Ovary (tissue), 9 donors: ENCODE measurements around the gene GNB1L. TPM values are rescaled to one million over a fixed set of nuclear protein-coding genes. Genes with fewer than 3 reads are reported as not detected.

ENCODE experiments used
- DNase-seq, 5 donors: peaks; one replicate each; pipeline ENCODE4 v3.0.0-alpha.2; 2019 to 2020
- H3K27ac ChIP-seq, 2 donors: fragments of 200-600 bp; one replicate each; pipeline versions ENCODE4 v1.5.1 to v1.8.0; 2019 to 2022
- H3K27me3 ChIP-seq: fragments of 200-600 bp; one replicate; pipeline ENCODE4 v1.8.0; 2022
- H3K36me3 ChIP-seq: fragments of 200-600 bp; sonication (generic); one replicate; pipeline ENCODE4 v1.5.1; 2019
- H3K4me1 ChIP-seq: one replicate; pipeline ENCODE4 v1.8.1; 2013; ENCODE audit warnings: mild to moderate bottlenecking, moderate library complexity; ENCODE audit not compliant: insufficient read depth
- H3K4me3 ChIP-seq: fragments of 200-600 bp; sonication (generic); one replicate; pipeline ENCODE4 v1.5.1; 2017
- H3K9me3 ChIP-seq, 2 donors: fragments of 200-600 bp in 1 of 2; sonication (generic) in 1 of 2; one replicate each; pipeline versions ENCODE4 v1.5.1 to v1.8.1; 2013 to 2019; ENCODE audit warnings: mild to moderate bottlenecking in 1 of 2, moderate library complexity in 1 of 2
- CTCF ChIP-seq, 3 donors: fragments of 450-650 bp in 2 of 3; fragments of 200-600 bp in 1 of 3; IDR thresholded peaks; one replicate each; pipeline versions ENCODE4 v1.5.1 to v1.8.0; 2016 to 2022; ENCODE audit warnings: antibody characterized with exemption in 3 of 3, mild to moderate bottlenecking in 1 of 3
- EP300 ChIP-seq: sonication (generic); formaldehyde crosslinking; IDR thresholded peaks from one replicate; pipeline ENCODE4 v1.6.1; 2017; ENCODE audit warnings: antibody characterized with exemption
- POLR2A ChIP-seq: fragments of 450-650 bp; IDR thresholded peaks from one replicate; pipeline ENCODE4 v1.6.1; 2017; ENCODE audit warnings: antibody characterized with exemption, mild to moderate bottlenecking, moderate library complexity
- whole genome bisulfite sequencing, 3 donors: extraction: QIAGEN DNeasy Blood & Tissue Kit in 1 of 3; methylation state at CpG; one replicate each; pipeline versions ENCODE4 v1.1.5 to v1.1.7; 2013 to 2017; 5-methylcytosine and 5-hydroxymethylcytosine counted together
- intact Hi-C, 4 donors: fragments of 100-400 bp; cut with DNase I; formaldehyde crosslinking; loops; one replicate each; pipeline versions ENCODE4 v1.11.0 to v1.15.1; 2022 to 2023
- polyA plus RNA-seq, 2 donors: library from polyadenylated mRNA; stranded (reverse); fragments of 200-250 nt in 1 of 2; fragments of 350-450 nt in 1 of 2; fragmentation: Illumina TruSeq in 1 of 2; extraction: RNeasy Lipid Tissue Mini Kit (QIAGEN cat#74804) in 1 of 2; gene quantifications; one replicate each; pipeline ENCODE4 v1.2.3, GENCODE V29; 2013 to 2014
- total RNA-seq, 7 donors: library from RNA; depleted of rRNA in 2 of 7; stranded (reverse); fragments of >200 nt in 2 of 7; fragmentation: NEBNext Ultra II Directional in 3 of 7; extraction: Animal tissue kit (Norgen Biotek cat#: 25700) in 3 of 7; gene quantifications; one replicate each; pipeline versions ENCODE4 v1.1.0 to v1.2.4, GENCODE V29; 2016 to 2023
- donor health status: DM: no; HTN: no; CAD: no; lungs with moderate emphysema.
- donor health status: DM: no; HTN: no; CAD: no.
- donor health status: Bipolar disorder and iron deficiency.
- donor health status: DM: yes; HTN: yes; CAD: no.
- donor health status: DM: no; HTN: no; CAD: no.
- donor health status: DM: yes; HTN: yes; CAD: no.

Gene GNB1L
- total and polyA plus RNA-seq, 9 donors = 3.1 to 14.9 (median 5.8) TPM; not detected in 1

DNA sequence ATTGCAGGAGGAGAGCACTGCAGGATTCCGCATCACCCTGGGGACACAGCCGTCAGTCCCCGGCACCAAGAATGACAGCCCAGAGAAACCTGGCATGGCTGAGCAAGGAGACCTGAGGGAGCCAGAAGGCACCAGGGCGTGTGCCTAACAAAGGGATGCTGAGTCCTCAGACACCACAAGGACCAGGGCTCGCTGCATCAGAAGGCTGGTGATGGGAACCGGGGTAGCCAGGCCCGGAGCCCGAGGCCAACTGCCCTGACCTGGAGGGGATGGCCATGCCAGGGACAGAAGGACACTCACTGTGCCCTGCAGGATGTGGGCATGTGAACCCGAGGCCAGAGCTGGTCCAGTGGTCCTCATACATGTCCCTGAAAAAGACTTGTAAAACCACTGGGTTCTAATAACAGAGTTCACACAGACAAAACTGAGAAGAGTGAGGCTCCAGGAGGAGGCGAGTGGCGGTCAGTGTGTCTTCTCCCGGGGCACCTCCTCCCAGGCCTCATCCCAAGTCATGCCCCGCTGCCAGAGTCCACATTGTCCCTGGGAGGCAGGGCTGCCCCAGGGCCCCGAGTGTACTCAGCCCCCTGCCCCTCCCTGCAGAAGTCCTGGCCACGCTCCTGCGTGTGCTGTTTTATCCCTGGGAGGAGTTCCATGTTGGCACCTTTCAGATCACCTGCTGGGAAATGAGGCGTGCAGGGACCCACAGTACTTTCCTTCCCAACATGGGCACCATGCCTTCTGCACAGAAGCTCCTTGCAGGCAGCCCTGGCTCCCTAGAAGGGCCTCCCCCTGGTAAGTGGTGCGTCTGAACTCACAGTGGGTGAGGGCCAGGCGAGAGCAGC is 51.6 kb downstream of the GNB1L start:
- no peaks in the 10 kb centered on the region for H3K27me3 ChIP-seq
- 93 to 97% (median 95%) methylated on average over 17 to 19 of the region's 19 CpGs for WGBS, 3 donors
- H3K9me3 ChIP-seq = no peaks in the 10 kb centered on the region
- no peak overlapping the region for H3K4me3 ChIP-seq
- H3K36me3 ChIP-seq = no peaks in the 10 kb centered on the region
- peak in 1 of 5 donors; percentile 16 for DNase-seq
- no peaks in the 10 kb centered on the region for H3K4me1 ChIP-seq
- no peak overlapping the region for H3K27ac ChIP-seq
- TF ChIP-seq POLR2A (no peak), EP300 (no peak), CTCF (IDR thresholded peaks at IDR 0.05) (no peak)
- intact Hi-C loops = no loop called here

DNA sequence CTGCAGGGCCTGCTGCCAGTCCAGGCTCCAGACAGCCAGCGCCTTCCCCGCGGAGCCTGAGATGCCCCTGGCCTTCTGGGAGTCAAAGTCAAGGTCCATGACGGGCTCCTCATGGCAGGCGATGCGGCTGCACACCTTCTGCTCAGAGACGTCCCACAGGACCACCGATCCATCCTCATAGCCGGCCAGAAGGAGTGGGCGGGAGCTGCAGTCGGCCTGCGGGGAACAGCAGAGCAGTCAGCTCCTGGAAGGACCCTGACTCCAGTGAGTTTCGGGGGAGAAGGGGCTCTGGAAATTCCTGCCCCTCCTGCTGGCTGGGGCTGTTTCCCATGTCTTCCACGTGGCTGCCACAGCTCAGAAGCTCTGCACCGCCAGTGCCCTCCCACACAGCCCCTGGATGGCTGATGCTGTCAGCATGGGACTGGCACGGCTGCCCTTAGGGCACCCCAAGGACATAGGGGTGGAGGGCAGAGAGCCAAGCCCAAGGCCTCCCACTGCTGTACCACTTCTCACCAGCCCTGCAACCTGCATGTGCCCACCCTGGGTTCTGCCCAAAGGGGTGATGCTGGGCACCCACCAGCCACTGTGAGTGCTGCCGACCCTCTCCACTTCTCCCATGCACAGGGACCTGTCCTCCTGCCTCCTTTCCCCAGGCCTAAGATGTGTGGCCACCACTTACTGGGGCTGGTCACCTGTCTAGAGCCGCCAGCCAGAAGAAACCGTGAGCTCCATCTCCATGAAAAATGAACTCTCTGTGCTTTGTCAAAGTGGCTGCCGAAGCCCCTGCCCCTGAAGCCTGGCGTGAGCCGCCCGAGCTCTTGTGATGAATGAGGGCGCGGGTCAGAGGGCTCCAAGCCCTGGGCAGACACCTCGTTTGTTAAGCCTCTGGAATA is 52.4 kb downstream of the GNB1L start:
- H3K27ac ChIP-seq = no peak overlapping the region
- H3K27me3 ChIP-seq = no peaks in the 10 kb centered on the region
- H3K36me3 ChIP-seq = no peaks in the 10 kb centered on the region
- peak in 1 of 5 donors; percentile 15 for DNase-seq
- H3K4me1 ChIP-seq = no peaks in the 10 kb centered on the region
- no peaks in the 10 kb centered on the region for H3K9me3 ChIP-seq
- TF ChIP-seq CTCF (IDR thresholded peaks at IDR 0.05) (no peak), EP300 (no peak)
- 83 to 86% (median 85%) methylated on average over 26 of the region's 26 CpGs for WGBS, 3 donors
- H3K4me3 ChIP-seq = no peak overlapping the region
- intact Hi-C loops = no loop called here

DNA sequence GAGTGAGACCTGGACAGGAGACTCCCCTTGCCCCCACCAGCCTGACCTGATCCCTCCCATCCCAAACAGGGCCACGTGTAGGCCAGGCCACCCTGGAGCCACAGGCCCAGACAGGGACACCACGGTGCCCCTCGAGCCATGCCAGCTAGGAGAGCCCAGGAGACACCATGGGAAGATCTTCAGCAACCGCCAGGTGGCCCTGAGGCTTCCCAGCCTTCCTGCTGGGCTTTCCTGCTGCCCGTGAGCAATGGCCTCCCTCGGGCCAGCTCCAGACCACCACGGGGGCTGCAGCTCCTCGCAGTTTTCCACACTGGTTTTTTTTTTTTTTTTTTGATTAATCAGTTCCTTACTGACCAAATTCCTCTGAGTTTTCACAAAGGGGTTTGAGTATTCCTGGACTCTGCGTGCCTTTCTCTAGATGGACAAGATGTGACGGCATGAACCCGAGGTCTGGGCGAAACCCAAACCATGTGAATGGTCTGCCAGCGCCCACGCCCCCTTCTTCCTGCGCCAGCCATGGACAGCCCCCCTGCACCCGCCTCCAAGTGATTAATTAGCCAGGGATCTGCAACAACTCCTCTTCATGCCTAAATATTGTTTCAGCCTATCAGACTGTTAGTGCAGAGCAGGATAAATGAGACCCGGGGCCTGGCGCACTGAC is 53.2 kb downstream of the GNB1L start:
- 75 to 81% (median 81%) methylated on average over 18 of the region's 18 CpGs for WGBS, 3 donors
- no peak for DNase-seq
- Histone ChIP-seq H3K9me3 (no peaks in the 10 kb centered on the region), H3K4me3 (no peak overlapping the region), H3K27ac (no peak overlapping the region), H3K4me1 (no peaks in the 10 kb centered on the region), H3K36me3 (no peaks in the 10 kb centered on the region), H3K27me3 (no peaks in the 10 kb centered on the region)
- intact Hi-C loops = no loop called here
- TF ChIP-seq CTCF (IDR thresholded peaks at IDR 0.05) = no peak

GRCh38 chr22:19800761-19801244 is 53.9 kb downstream of the GNB1L start:
- WGBS, 3 donors = 85 to 93% (median 91%) methylated on average over 10 to 13 of the region's 13 CpGs

More at GRCh38 chr22:19800761-19801244, 53.9 kb downstream of the GNB1L start:
- TF ChIP-seq POLR2A (no peak), EP300 (no peak), CTCF (IDR thresholded peaks at IDR 0.05) (no peak)
- no peaks in the 10 kb centered on the region for H3K9me3 ChIP-seq
- peak in 1 of 5 donors; percentile 14 for DNase-seq
- no peaks in the 10 kb centered on the region for H3K4me1 ChIP-seq
- H3K36me3 ChIP-seq = no peaks in the 10 kb centered on the region
- intact Hi-C loops = no loop called here
- no peak overlapping the region for H3K4me3 ChIP-seq
- H3K27ac ChIP-seq = no peak overlapping the region
- H3K27me3 ChIP-seq = no peaks in the 10 kb centered on the region
